Stimulated activated CD8-positive, alpha-beta memory T cell treated with anti-CD3 and anti-CD28 coated beads, Interleukin-4, amount 100 ng/mL, for 4 hours (primary cell): ENCODE results near the gene GMIP.

Source experiments
- DNase-seq, 2 donors: peaks; one replicate each; pipeline ENCODE4 v3.0.0-alpha.2; 2020; ENCODE audit warnings: low read depth in 2 of 2, low spot score in 1 of 2

Gene GMIP

DNA sequence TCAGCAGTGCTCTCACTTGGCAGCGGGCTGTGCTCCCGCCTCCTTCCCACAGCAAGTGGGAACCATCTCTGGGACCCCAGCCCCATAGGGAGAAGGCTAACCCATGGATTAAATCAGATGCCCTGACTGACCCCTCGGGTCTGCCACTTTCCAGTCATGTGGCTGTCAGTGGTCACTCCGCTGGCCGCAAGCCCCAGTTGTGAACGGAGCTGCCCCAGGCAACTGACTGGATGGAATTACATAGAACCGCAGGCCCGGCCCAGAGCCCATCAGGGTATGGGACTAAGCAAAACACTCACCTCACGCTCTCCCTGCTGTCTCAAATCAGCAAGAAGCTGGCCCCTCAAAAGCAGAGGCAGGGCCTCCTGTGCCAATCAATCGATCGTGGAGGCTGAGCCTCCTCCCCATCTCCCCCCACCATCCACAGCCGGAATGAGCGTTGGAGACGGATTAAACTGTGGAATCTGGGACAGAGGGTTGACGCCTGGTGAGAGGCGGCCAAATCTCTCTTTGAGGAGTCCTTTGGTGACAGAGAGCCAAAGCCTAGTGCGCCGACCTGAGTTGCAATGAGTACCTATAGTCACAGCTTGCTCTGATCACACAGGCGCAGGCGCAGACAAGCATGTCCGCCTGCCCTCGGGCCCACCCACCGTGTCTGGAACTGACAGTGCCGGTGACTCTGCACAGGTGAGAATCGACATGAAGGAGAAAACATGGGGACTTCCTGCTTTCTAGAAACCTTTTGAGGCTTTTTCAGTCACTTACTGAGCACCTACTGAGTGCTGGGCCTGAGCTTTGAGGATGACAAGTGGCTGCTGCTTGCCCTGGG is 63.7 kb downstream of the GMIP start:
- no peak for DNase-seq
